Stomach (tissue), 9 donors: Measurements from ENCODE around the gene CLBA1. TPM values are rescaled to one million over a fixed set of nuclear protein-coding genes. Genes with fewer than 3 reads are reported as not detected.

Source experiments
- DNase-seq, 2 donors: peaks; one replicate each; pipeline versions ENCODE4 v3.0.0 to v3.0.0-alpha.2; 2013 to 2019
- H3K27ac ChIP-seq, 5 donors: fragments of 200-600 bp in 4 of 5; sonication (generic) in 4 of 5; one replicate each; pipeline ENCODE4 v1.5.1; 2013 to 2019; ENCODE audit warnings: mild to moderate bottlenecking in 1 of 5, moderate library complexity in 1 of 5
- H3K27me3 ChIP-seq, 3 donors: fragments of 200-600 bp; sonication (generic); one replicate each; pipeline ENCODE4 v1.5.1; 2017 to 2019; ENCODE audit warnings: mixed run types in 1 of 3
- H3K36me3 ChIP-seq, 4 donors: fragments of 200-600 bp; sonication (generic); 1 replicate in 3 of 4; 2 replicates in 1 of 4; pipeline ENCODE4 v1.5.1; 2016 to 2019
- H3K4me1 ChIP-seq, 4 donors: fragments of 200-600 bp; sonication (generic); one replicate each; pipeline ENCODE4 v1.5.1; 2016 to 2019
- H3K4me3 ChIP-seq, 4 donors: fragments of 200-600 bp; sonication (generic) in 3 of 4; one replicate each; pipeline ENCODE4 v1.5.1; 2016 to 2019; ENCODE audit warnings: mild to moderate bottlenecking in 1 of 4
- H3K9me3 ChIP-seq, 4 donors: fragments of 200-600 bp; sonication (generic); one replicate each; pipeline ENCODE4 v1.5.1; 2016 to 2019
- EP300 ChIP-seq: sonication (generic); formaldehyde crosslinking; IDR thresholded peaks from one replicate; pipeline ENCODE4 v1.6.1; 2017; ENCODE audit warnings: antibody characterized with exemption
- POLR2A ChIP-seq, 4 donors: fragments of 450-650 bp; IDR thresholded peaks; one replicate each; pipeline ENCODE4 v1.6.1; 2016; ENCODE audit warnings: antibody characterized with exemption in 4 of 4, control low read depth in 2 of 4, mild to moderate bottlenecking in 1 of 4, moderate library complexity in 1 of 4
- POLR2AphosphoS5 ChIP-seq, 3 donors: sonication (generic); formaldehyde crosslinking; IDR thresholded peaks; one replicate each; pipeline ENCODE4 v1.6.1; 2016; ENCODE audit warnings: antibody characterized with exemption in 3 of 3
- WGBS, 5 donors: extraction: QIAGEN DNeasy Blood & Tissue Kit in 3 of 5; methylation state at CpG; one replicate each; pipeline versions ENCODE4 v1.1.5 to v1.1.7; 2013 to 2018; 5-methylcytosine and 5-hydroxymethylcytosine counted together
- intact Hi-C: fragments of 100-400 bp; cut with DNase I; formaldehyde crosslinking; loops from one replicate; pipeline ENCODE4 v1.15.1; 2023; ENCODE audit warnings: low total_unique reads
- polyA plus RNA-seq, 3 donors: library from polyadenylated mRNA; stranded (reverse); fragments of 200-250 nt; gene quantifications; one replicate each; pipeline ENCODE4 v1.2.3, GENCODE V29; 2013
- total RNA-seq, 5 donors: library from RNA; depleted of rRNA; stranded (reverse); fragments of >200 nt; gene quantifications; one replicate each; pipeline versions ENCODE4 v1.1.0 to v1.2.3, GENCODE V29; 2014 to 2016
- TF ChIP-seq, protein P1 (sequence below), 7 experiments: fragments of 450-650 bp in 4 of 7; fragments of 200-600 bp in 3 of 7; sonication (generic) in 3 of 7; IDR thresholded peaks; one replicate each; pipeline ENCODE4 v1.5.1; 2016 to 2019; ENCODE audit warnings: antibody characterized with exemption in 7 of 7, control low read depth in 2 of 7, mild to moderate bottlenecking in 1 of 7
- donor health status: healthy with polysubstance abuse.
- donor health status: Bipolar disorder and iron deficiency.
- donor health status: healthy.

The CLBA1 gene
- total and polyA plus RNA-seq, 8 donors, result 3.5 to 13.9 (median 5.8) TPM; not detected in 1

DNA sequence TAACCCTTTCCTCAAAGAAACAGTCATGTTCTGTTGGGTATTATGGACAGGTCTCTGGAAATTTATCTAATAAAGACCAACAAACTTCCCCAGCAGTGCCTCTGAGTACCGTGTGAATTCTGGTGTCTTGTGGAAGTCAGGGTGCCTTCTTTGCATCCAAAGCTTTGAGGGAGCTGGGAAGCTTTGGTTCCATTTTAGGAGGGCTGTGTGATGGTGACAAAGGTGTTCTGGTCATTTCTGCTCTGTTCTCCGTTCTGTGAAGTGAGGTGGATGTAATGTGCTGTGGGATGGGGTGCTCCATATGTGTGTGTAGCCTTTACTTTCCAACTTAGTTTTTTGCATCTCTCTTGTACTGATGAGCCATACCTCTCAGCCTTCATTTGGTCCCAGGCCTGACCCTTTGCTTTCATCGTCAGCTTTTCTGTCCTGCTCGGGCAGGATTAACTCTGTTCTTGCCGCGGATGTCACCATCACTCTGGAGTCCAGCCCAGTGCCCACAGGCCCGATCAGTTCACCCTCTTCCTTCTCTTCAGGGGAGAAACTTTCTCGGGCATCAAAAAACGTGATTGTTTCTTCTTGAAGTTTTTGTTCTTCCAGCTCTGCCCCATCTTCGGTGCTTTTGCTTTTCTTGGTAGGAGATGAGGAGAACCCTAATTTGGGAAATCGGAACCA lies 47.8 kb upstream of the CLBA1 start:
- H3K27me3 ChIP-seq, result peaks cover 0 to 20% (median 6%) of the 10 kb centered on the region in 3 donors
- no peak overlapping the region for H3K4me3 ChIP-seq
- peaks cover 0 to 34% (median 7%) of the 10 kb centered on the region in 4 donors for H3K36me3 ChIP-seq
- no peak for DNase-seq
- intact Hi-C loops, result no loop called here
- peaks cover under 1 to 14% (median 13%) of the 10 kb centered on the region in 4 donors for H3K4me1 ChIP-seq
- 70 to 79% (median 76%) methylated on average over 11 of the region's 11 CpGs for WGBS, 5 donors
- no peaks in the 10 kb centered on the region for H3K9me3 ChIP-seq
- TF ChIP-seq POLR2A (IDR thresholded peaks at IDR 0.05) (no peak), POLR2AphosphoS5 (IDR thresholded peaks at IDR 0.05) (no peak), EP300 (no peak)
- TF ChIP-seq, protein P1, sequence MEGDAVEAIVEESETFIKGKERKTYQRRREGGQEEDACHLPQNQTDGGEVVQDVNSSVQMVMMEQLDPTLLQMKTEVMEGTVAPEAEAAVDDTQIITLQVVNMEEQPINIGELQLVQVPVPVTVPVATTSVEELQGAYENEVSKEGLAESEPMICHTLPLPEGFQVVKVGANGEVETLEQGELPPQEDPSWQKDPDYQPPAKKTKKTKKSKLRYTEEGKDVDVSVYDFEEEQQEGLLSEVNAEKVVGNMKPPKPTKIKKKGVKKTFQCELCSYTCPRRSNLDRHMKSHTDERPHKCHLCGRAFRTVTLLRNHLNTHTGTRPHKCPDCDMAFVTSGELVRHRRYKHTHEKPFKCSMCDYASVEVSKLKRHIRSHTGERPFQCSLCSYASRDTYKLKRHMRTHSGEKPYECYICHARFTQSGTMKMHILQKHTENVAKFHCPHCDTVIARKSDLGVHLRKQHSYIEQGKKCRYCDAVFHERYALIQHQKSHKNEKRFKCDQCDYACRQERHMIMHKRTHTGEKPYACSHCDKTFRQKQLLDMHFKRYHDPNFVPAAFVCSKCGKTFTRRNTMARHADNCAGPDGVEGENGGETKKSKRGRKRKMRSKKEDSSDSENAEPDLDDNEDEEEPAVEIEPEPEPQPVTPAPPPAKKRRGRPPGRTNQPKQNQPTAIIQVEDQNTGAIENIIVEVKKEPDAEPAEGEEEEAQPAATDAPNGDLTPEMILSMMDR (IDR thresholded peaks at IDR 0.05), result no peak
- H3K27ac ChIP-seq, result no peak overlapping the region

DNA sequence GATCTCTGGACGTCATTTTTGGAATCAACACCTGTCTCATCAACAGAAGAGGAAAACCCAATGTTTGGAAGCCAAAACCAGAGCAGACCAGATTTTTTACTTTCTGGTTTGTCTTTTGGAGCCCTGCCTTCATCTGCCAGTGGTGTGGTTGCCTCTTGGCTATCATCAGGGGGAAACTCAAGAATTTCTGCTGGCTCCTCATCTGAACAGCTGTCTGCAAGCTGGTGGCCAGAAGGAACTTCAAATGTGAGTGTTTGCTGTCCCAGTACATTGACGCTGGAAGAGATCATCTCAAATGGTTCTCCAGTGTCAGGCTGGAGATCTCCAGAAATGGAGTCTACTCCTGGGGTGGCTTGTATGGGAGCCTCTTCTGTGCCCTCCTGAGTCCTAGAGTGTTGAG lies 47.2 kb upstream of the CLBA1 start:
- no peak for DNase-seq
- WGBS, 5 donors, result 61 to 73% (median 70%) methylated on average over 2 of the region's 2 CpGs
- Histone ChIP-seq H3K4me3 (no peak overlapping the region), H3K36me3 (peaks cover 0 to 35% (median 10%) of the 10 kb centered on the region in 4 donors), H3K9me3 (no peaks in the 10 kb centered on the region), H3K27me3 (peaks cover 0 to 14% (median 0%) of the 10 kb centered on the region in 3 donors), H3K27ac (no peak overlapping the region), H3K4me1 (peaks cover 0 to 9% (median 7%) of the 10 kb centered on the region in 4 donors)
- no peak for TF ChIP-seq EP300
- no peak for TF ChIP-seq POLR2A (IDR thresholded peaks at IDR 0.05)
- TF ChIP-seq, protein P1 (IDR thresholded peaks at IDR 0.05), result no peak
- TF ChIP-seq POLR2AphosphoS5 (IDR thresholded peaks at IDR 0.05), result no peak
- intact Hi-C loops, result no loop called here

DNA sequence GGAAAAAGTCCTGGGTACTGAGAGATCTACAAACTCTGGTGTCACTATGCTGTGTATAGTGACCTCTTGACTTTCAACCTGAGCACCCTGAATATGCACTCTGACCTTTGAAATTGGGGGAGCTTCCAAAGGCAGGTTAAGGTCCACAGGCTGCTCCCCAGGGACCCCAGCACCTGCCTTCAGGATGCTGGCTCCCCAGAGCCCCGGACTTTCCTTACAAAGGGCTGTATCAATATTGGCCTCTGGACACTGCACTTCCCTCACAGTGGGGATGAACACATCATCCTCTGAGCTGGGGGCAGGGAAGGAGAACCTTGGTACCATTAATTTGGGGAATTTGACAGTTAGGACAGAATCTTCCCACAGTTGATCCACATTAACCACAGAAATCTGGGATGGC lies 46.6 kb upstream of the CLBA1 start:
- 73 to 89% (median 81%) methylated on average over 1 of the region's 1 CpG for WGBS, 5 donors
- TF ChIP-seq EP300 (no peak), POLR2A (IDR thresholded peaks at IDR 0.05) (no peak), POLR2AphosphoS5 (IDR thresholded peaks at IDR 0.05) (no peak)
- TF ChIP-seq, protein P1 (IDR thresholded peaks at IDR 0.05), result no peak
- DNase-seq, result no peak
- Histone ChIP-seq H3K9me3 (no peaks in the 10 kb centered on the region), H3K4me1 (peaks cover 0 to 6% (median 4%) of the 10 kb centered on the region in 4 donors), H3K27me3 (peaks cover 0 to 9% (median 0%) of the 10 kb centered on the region in 3 donors), H3K36me3 (peaks cover 0 to 39% (median 12%) of the 10 kb centered on the region in 4 donors), H3K4me3 (no peak overlapping the region), H3K27ac (no peak overlapping the region)
- intact Hi-C loops, result no loop called here

DNA sequence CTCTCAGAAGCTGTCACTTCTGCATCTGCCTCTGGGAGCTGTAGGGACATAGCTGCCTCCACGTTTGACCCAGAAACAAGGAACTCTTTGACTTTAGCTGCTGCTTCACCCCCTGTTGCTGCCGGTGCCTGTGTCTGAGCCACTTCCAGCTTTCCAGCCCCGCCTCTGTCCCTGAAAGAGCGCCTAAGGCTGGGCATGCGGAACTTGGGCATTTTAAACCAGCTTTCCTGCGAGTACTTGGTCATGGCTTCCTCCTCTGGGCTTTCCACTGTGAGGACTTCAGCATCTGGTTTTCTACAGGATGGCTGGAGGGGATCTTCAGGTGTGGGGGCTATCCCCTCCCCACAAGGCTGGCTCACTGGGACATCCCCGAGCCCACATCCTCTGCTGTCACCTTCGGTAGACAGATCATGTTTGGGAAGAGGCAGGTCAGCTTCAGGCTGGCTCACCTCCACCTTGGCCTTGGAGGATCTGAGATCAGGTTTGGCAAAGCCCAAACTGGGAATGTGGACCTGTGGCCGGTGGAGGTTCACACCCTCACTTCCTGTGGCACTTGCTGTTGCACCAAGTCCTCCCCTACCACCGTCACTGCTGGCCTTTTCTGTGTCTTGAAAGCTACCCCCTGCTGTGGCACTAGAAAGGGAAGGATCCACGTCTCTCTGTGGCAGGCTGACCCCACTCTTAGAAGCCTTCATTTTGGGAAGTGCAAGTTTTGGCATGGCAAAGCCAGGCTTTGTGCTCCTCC lies 45.8 kb upstream of the CLBA1 start:
- Histone ChIP-seq H3K27ac (no peak overlapping the region), H3K4me3 (no peak overlapping the region), H3K4me1 (no peaks in the 10 kb centered on the region), H3K36me3 (peaks cover 0 to 39% (median 16%) of the 10 kb centered on the region in 4 donors), H3K27me3 (peaks cover 0 to under 1% (median 0%) of the 10 kb centered on the region in 3 donors), H3K9me3 (no peaks in the 10 kb centered on the region)
- 42 to 65% (median 50%) methylated on average over 11 of the region's 11 CpGs for WGBS, 5 donors
- DNase-seq, result no peak
- TF ChIP-seq POLR2A (IDR thresholded peaks at IDR 0.05) (no peak), POLR2AphosphoS5 (IDR thresholded peaks at IDR 0.05) (no peak), EP300 (no peak)
- TF ChIP-seq, protein P1 (IDR thresholded peaks at IDR 0.05), result no peak
- intact Hi-C loops, result no loop called here
